Neural progenitor cell (in vitro differentiated cells): Measurements from ENCODE around the gene CNTROB.

Source experiments
- EZH2 ChIP-seq: fragments of 200-600 bp; sonication (generic); IDR thresholded peaks from 2 replicates; pipeline ENCODE4 v1.6.1; 2017; ENCODE audit warnings: antibody characterized with exemption, mild to moderate bottlenecking, moderate library complexity
- EZH2phosphoT487 ChIP-seq: fragments of 200-600 bp; sonication (generic); IDR thresholded peaks from 2 replicates; pipeline ENCODE4 v1.6.1; 2017; ENCODE audit warnings: antibody characterized with exemption
- TF ChIP-seq, protein P1 (sequence below): fragments of 200-600 bp; sonication (generic); IDR thresholded peaks from 2 replicates; pipeline ENCODE4 v1.5.1; 2017; ENCODE audit warnings: antibody characterized with exemption, mild to moderate bottlenecking

DNA sequence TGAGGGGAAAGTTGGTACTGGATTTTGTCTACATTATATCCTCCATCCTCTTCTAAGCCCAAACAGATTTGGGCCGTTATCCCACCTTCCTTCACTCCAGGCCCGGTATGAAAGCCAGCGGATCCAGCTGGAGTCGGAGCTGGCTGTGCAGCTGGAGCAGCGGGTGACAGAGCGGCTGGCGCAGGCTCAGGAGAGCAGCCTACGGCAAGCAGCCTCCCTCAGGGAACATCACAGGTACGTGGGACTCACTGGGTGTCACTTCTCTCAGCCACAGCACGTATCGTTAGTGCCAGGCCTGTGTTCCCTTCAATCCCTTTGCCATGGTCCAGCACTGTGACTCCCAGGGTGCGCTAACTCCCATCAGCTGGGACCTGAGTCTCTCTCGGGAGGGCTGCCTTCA, 11.3 kb downstream of the CNTROB start:
- TF ChIP-seq, protein P1, sequence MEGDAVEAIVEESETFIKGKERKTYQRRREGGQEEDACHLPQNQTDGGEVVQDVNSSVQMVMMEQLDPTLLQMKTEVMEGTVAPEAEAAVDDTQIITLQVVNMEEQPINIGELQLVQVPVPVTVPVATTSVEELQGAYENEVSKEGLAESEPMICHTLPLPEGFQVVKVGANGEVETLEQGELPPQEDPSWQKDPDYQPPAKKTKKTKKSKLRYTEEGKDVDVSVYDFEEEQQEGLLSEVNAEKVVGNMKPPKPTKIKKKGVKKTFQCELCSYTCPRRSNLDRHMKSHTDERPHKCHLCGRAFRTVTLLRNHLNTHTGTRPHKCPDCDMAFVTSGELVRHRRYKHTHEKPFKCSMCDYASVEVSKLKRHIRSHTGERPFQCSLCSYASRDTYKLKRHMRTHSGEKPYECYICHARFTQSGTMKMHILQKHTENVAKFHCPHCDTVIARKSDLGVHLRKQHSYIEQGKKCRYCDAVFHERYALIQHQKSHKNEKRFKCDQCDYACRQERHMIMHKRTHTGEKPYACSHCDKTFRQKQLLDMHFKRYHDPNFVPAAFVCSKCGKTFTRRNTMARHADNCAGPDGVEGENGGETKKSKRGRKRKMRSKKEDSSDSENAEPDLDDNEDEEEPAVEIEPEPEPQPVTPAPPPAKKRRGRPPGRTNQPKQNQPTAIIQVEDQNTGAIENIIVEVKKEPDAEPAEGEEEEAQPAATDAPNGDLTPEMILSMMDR = no peak
- TF ChIP-seq EZH2 (no peak), EZH2phosphoT487 (no peak)
